ENCODE measurements around the gene TIMELESS.

- TF ChIP-seq CTCF (IDR thresholded peaks at IDR 0.05) (no peak), POLR2AphosphoS5 (IDR thresholded peaks at IDR 0.05) (no peak), EP300 (IDR thresholded peaks at IDR 0.05) (no peak), POLR2A (IDR thresholded peaks at IDR 0.05) (no peak)
Measured at GRCh38 chr12:56454557-56454956, 5.3 kb upstream of the TIMELESS start, which contains the start of gene MIP.

Measured in suprapubic skin (tissue), 4 donors.